ENCODE measurements around the gene PSMD11. TPM values are rescaled to one million over a fixed set of nuclear protein-coding genes. Genes with fewer than 3 reads are reported as not detected.

PSMD11 gene
- total and polyA plus RNA-seq, 3 donors from 2014 or later = 53.2 to 99.0 (median 59.3) TPM

DNA sequence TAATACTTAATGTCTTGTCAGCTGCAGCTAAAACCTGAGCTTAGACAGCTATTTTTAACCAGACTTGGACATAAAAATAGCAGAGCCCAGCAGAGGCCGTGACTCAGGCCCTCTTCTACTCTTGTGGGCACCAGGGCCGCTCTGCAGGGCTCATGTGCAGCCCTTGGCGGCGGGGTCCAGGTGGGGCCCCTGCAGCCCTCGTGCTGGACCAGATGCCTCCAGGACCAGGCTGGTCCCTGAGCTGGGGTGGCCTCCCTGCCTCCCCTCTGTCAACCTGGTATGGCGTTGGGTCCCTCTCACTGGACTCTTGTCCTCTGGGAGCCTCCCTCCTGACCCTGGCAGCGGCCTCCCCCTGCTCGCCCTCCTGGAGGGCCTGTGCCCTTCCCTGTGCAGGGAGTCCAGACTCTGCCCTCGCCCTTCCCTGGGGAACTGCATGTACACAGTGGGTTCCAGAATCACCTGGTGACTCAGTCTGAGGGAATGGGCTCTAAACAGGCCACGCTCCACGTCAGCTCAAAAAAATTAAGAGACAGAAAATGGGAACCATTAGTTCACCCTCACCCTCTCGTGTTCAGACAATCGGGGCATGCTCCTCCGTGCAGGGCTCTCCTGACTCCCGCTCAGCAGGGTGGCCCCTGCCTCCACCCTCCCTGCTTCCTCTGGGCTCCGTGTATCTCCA, 52.2 kb downstream of the PSMD11 start:
- Histone ChIP-seq H3K27ac (no peak overlapping the region), H3K27me3 (no peaks in the 10 kb centered on the region), H3K4me3 (no peak overlapping the region), H3K4me1 (peaks cover 10% of the 10 kb centered on the region), H3K36me3 (ENCODE audit: low read depth, missing control alignments) (no peaks in the 10 kb centered on the region), H3K9me3 (no peaks in the 10 kb centered on the region)
- intact Hi-C loops (cut with DNase I; ENCODE audit: low total_unique reads) = no loop called here
- DNase-seq = no peak
- TF ChIP-seq, protein P1, sequence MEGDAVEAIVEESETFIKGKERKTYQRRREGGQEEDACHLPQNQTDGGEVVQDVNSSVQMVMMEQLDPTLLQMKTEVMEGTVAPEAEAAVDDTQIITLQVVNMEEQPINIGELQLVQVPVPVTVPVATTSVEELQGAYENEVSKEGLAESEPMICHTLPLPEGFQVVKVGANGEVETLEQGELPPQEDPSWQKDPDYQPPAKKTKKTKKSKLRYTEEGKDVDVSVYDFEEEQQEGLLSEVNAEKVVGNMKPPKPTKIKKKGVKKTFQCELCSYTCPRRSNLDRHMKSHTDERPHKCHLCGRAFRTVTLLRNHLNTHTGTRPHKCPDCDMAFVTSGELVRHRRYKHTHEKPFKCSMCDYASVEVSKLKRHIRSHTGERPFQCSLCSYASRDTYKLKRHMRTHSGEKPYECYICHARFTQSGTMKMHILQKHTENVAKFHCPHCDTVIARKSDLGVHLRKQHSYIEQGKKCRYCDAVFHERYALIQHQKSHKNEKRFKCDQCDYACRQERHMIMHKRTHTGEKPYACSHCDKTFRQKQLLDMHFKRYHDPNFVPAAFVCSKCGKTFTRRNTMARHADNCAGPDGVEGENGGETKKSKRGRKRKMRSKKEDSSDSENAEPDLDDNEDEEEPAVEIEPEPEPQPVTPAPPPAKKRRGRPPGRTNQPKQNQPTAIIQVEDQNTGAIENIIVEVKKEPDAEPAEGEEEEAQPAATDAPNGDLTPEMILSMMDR (IDR thresholded peaks at IDR 0.05) = no peak
- no peak for TF ChIP-seq POLR2A (IDR thresholded peaks at IDR 0.05)
- WGBS, 2 donors = 88 to 92% methylated on average over 16 of the region's 16 CpGs

DNA sequence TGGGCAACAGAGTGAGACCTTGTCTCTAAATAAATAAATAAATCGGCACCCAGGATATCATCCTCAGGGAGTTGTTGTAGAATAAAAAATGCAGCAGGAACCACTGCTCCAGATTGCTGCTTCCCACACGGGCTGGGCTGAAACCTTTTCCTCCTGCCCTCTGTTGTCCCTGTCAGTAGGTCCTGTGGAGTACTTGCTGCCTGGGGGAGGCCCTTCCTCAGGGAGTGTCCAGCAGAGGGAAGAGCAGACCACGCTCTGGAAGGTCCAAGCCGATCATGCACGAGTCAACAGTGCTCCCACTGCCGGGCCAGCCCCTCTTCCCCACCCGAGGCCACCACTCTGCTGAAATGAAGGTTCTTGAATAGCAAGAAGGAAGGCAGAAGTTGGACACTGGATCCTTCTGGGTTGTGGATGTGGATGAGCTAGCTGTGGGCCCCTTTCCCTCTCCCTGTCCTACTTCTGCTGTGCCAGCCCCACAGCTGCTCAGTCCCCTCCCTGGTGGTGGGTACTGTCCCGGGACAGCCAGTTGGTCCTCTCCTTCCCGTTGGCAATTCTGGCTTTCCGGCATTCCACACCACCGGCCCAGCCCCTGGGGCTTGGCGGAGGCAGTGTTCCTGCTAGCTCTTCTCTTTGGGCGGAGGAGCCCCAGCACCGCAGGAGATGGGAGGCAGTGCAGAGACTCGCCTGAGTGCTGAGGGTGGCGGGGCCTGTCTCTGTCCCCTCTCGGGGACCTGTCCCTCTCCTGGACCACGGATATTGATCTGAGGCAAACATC, 53.3 kb downstream of the PSMD11 start:
- intact Hi-C loops (cut with DNase I; ENCODE audit: low total_unique reads) = no loop called here
- Histone ChIP-seq H3K4me1 (peaks cover 10% of the 10 kb centered on the region), H3K4me3 (no peak overlapping the region), H3K27ac (no peak overlapping the region), H3K27me3 (no peaks in the 10 kb centered on the region), H3K36me3 (ENCODE audit: low read depth, missing control alignments) (no peaks in the 10 kb centered on the region), H3K9me3 (no peaks in the 10 kb centered on the region)
- 91 to 92% methylated on average over 18 of the region's 18 CpGs for whole genome bisulfite sequencing, 2 donors
- DNase-seq = no peak
- TF ChIP-seq, protein P1 (IDR thresholded peaks at IDR 0.05) = no peak
- no peak for TF ChIP-seq POLR2A (IDR thresholded peaks at IDR 0.05)

DNA sequence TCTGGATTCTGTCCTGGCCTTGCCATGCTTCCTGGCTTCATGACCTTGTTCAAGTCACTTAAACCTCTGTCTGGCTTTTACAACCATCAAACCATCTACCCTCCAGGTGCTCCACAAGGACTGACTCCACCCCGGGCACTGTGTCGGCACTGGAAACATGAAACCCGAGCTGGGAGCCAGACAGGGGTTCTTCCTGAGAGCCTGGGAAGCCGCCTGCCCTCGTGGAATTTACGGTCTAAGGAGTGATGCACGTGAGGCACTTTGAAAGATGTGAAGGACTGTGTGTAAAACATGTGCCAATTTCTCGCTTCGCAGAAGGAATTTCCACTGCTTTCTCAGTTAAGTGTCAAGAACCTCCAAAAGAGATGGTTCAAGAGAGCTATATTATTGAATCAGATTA, 54.1 kb downstream of the PSMD11 start:
- WGBS, 2 donors = 82 to 84% methylated on average over 9 of the region's 9 CpGs
- H3K4me3 ChIP-seq = no peak overlapping the region

DNA sequence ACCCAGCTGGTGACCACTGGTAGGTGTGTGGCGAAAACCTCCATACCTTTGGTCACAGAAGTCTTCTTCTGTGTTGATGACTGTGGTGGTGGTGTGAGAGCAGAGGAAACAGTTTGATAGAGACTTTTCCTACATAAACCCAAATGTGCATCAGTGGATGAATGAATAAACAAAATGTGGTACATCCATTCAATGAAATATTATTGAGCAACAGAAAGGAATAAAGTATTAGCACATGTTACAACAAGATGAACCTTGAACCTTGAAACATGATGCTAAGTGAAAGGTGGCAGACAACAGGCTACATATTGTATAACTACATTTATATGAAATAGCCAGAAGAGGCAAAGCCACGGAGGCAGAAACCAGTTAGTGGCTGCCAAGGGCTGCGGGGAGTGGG, 57.7 kb downstream of the PSMD11 start:
- Histone ChIP-seq H3K27me3 (no peaks in the 10 kb centered on the region), H3K9me3 (no peaks in the 10 kb centered on the region), H3K27ac (no peak overlapping the region), H3K4me3 (no peak overlapping the region), H3K4me1 (no peaks in the 10 kb centered on the region), H3K36me3 (ENCODE audit: low read depth, missing control alignments) (no peaks in the 10 kb centered on the region)
- DNase-seq = no peak
- intact Hi-C loops (cut with DNase I; ENCODE audit: low total_unique reads) = no loop called here
- WGBS, 2 donors = 93% methylated on average over 3 of the region's 3 CpGs
- no peak for TF ChIP-seq POLR2A (IDR thresholded peaks at IDR 0.05)
- TF ChIP-seq, protein P1 (IDR thresholded peaks at IDR 0.05) = no peak

More for the DNA sequence above, 54.1 kb downstream of the PSMD11 start:
- no peak overlapping the region for H3K27ac ChIP-seq
- H3K4me1 ChIP-seq = peaks cover 10% of the 10 kb centered on the region
- intact Hi-C loops (cut with DNase I; ENCODE audit: low total_unique reads) = no loop called here
- DNase-seq = no peak
- H3K27me3 ChIP-seq = no peaks in the 10 kb centered on the region
- no peak for TF ChIP-seq POLR2A (IDR thresholded peaks at IDR 0.05)
- TF ChIP-seq, protein P1 (IDR thresholded peaks at IDR 0.05) = no peak
- H3K36me3 ChIP-seq (ENCODE audit: low read depth, missing control alignments) = no peaks in the 10 kb centered on the region
- no peaks in the 10 kb centered on the region for H3K9me3 ChIP-seq
